NCI-H128 (cell line): ENCODE results near the gene UBL3.

Experiments
- DNase-seq: peaks from one replicate; lab custom pipeline; 2025; ENCODE audit not compliant: unreplicated experiment; lab: John Stamatoyannopoulos, UW

Gene UBL3

GRCh38 chr13:29858231-29858630 is 7.8 kb upstream of the UBL3 start:
- DNase-seq: no peak

GRCh38 chr13:29857085-29857484 is 6.7 kb upstream of the UBL3 start:
- no peak for DNase-seq

GRCh38 chr13:29856426-29856825 is 6.0 kb upstream of the UBL3 start:
- DNase-seq: no peak

GRCh38 chr13:29855784-29856183 is 5.4 kb upstream of the UBL3 start:
- DNase-seq: no peak

GRCh38 chr13:29855009-29855408 is 4.6 kb upstream of the UBL3 start:
- DNase-seq: no peak

- no peak for DNase-seq
Measured at GRCh38 chr13:29853131-29853530, 2.7 kb upstream of the UBL3 start.

- no peak for DNase-seq
Measured at GRCh38 chr13:29852472-29853054, 2.1 kb upstream of the UBL3 start.

GRCh38 chr13:29849731-29850212 is 645 bp downstream of the UBL3 start:
- DNase-seq: no peak

GRCh38 chr13:29849071-29849631 is 1.3 kb downstream of the UBL3 start:
- DNase-seq: no peak

GRCh38 chr13:29847501-29847983 is 2.9 kb downstream of the UBL3 start:
- DNase-seq: no peak

GRCh38 chr13:29846475-29847256 is 3.8 kb downstream of the UBL3 start:
- DNase-seq: no peak

- no peak for DNase-seq
Measured at GRCh38 chr13:29845440-29846056, 4.9 kb downstream of the UBL3 start.

GRCh38 chr13:29844441-29844840 is 6.0 kb downstream of the UBL3 start:
- DNase-seq: no peak

- no peak for DNase-seq
Measured at GRCh38 chr13:29840585-29840984, 9.8 kb downstream of the UBL3 start.

- DNase-seq: no peak
Measured at GRCh38 chr13:29835280-29836061, 14.9 kb downstream of the UBL3 start.

- DNase-seq: no peak
Measured at GRCh38 chr13:29832761-29833298, 17.6 kb downstream of the UBL3 start.

- no peak for DNase-seq
Measured at GRCh38 chr13:29830000-29830399, 20.4 kb downstream of the UBL3 start.

GRCh38 chr13:29819143-29819542 is 31.3 kb downstream of the UBL3 start:
- no peak for DNase-seq

GRCh38 chr13:29817604-29818378 is 32.6 kb downstream of the UBL3 start:
- no peak for DNase-seq

GRCh38 chr13:29816715-29817114 is 33.7 kb downstream of the UBL3 start:
- no peak for DNase-seq
